BLaER1 (cell line): Measurements from ENCODE around the gene CNNM2.

Experiments
- H3K27ac ChIP-seq: shearing (Covaris generic); formaldehyde crosslinking; 2 replicates; pipeline ENCODE4 v1.8.1; 2022
- H3K27me3 ChIP-seq: shearing (Covaris generic); formaldehyde crosslinking; 2 replicates; pipeline ENCODE4 v1.8.1; 2022
- H3K36me3 ChIP-seq: shearing (Covaris generic); formaldehyde crosslinking; 2 replicates; pipeline ENCODE4 v1.8.1; 2022
- H3K4me1 ChIP-seq: shearing (Covaris generic); formaldehyde crosslinking; 2 replicates; pipeline ENCODE4 v1.8.1; 2022
- H3K4me2 ChIP-seq: shearing (Covaris generic); formaldehyde crosslinking; 2 replicates; pipeline ENCODE4 v1.8.1; 2022
- H3K4me3 ChIP-seq: shearing (Covaris generic); formaldehyde crosslinking; 2 replicates; pipeline ENCODE4 v1.8.1; 2022
- H3K9ac ChIP-seq: shearing (Covaris generic); formaldehyde crosslinking; 2 replicates; pipeline ENCODE4 v1.8.1; 2022
- H3K9me3 ChIP-seq: shearing (Covaris generic); formaldehyde crosslinking; 2 replicates; pipeline ENCODE4 v1.8.1; 2022
- H4K20me1 ChIP-seq: shearing (Covaris generic); formaldehyde crosslinking; 2 replicates; pipeline ENCODE4 v1.8.1; 2022
- Cebpa-rat ChIP-seq: shearing (Covaris generic); IDR thresholded peaks from 2 replicates; pipeline ENCODE4 v1.8.1; 2022

Gene CNNM2

DNA sequence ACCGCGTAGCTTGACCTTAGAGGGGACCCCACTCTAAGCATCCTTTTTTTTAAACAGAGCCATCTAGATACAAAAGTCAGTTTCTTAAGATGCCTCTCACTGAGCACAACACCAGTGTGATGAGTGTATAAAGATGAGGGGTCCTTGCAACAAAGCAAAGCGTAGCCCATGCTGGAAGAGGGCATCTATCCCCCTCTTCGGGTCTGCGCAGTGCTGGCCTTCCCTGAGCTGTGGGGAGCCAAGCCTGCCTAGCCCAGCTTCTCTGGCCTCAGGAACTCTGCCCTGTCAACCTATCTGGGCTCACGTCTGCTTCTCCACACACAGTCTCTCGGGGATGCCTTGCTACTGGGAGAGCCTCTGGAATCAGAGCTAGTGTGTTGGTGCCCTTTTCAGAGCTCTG, 161.0 kb downstream of the CNNM2 start:
- no peak overlapping the region for H3K27ac ChIP-seq
- H3K9ac ChIP-seq, result no peak overlapping the region
- no peak overlapping the region for H3K4me3 ChIP-seq
- H3K27me3 ChIP-seq, result no peaks in the 10 kb centered on the region
- H3K4me2 ChIP-seq, result no peak overlapping the region
- TF ChIP-seq Cebpa-rat, result no peak
- no peaks in the 10 kb centered on the region for H3K9me3 ChIP-seq
- H3K4me1 ChIP-seq, result no peaks in the 10 kb centered on the region
- H3K36me3 ChIP-seq, result peaks cover 38% of the 10 kb centered on the region
- 0 out of 2 replicates have a peak, but pooled peaks cover 9% of the 10 kb centered on the region for H4K20me1 ChIP-seq

DNA sequence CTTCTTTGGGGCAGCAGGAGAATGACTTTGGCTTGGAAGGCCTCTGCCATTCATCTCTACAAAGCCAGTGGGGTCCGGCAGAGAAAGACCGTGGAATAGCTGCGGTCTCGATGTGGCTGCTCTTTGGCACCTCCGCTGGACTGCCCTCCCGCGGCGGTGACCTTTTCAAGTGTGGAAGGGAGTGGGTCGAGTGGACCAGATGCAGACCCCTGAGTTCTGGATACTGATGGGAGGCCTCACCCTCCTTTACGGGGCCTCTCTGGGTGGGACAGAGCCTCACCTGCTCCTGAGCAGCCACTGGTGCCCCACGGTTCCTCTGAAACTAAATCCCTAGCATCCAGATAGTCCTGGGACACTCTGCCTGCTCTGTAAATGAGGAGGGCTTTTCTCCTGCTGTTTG, 161.9 kb downstream of the CNNM2 start:
- TF ChIP-seq Cebpa-rat, result no peak
- H3K27me3 ChIP-seq, result no peaks in the 10 kb centered on the region
- no peak overlapping the region for H3K4me3 ChIP-seq
- H3K36me3 ChIP-seq, result peaks cover 47% of the 10 kb centered on the region
- no peaks in the 10 kb centered on the region for H3K4me1 ChIP-seq
- no peak overlapping the region for H3K4me2 ChIP-seq
- H3K27ac ChIP-seq, result no peak overlapping the region
- H3K9me3 ChIP-seq, result no peaks in the 10 kb centered on the region
- H4K20me1 ChIP-seq, result 0 out of 2 replicates have a peak, but pooled peaks cover 9% of the 10 kb centered on the region
- H3K9ac ChIP-seq, result no peak overlapping the region

DNA sequence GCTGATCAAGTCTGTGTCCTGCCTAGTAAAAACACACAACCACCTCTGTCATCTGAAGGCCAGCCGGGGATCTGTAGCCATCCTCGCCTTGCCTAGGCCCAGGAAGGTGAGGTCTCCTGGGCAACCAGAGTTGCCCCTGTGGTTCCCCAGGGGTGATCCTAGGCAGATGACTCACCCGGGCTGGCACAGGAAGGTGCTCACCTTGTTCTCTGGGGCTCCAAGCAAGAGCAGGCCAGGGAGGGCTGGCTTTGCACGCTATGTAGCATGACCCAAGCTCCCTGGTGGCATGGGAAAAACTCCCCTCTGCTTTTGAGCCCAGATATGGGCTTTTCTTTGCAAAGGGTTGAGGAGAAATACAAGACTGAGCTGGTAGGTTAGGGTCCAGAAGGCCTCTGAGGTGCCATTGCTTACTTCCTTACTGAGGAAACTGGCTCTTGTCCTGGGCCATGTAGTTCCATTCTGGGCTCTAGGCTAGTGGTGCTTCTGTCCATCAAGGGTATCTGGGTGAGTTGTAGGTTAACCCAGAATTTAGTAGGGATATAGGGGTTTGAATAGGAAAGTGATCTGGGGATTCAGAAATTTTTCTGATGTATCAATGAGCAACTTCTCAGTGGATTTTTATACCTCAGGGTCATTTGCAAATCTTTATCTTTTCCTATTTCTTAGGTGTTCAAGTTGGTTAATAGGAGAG, 162.9 kb downstream of the CNNM2 start:
- H3K27me3 ChIP-seq, result no peaks in the 10 kb centered on the region
- H3K27ac ChIP-seq, result no peak overlapping the region
- H3K4me2 ChIP-seq, result no peak overlapping the region
- H3K36me3 ChIP-seq, result peaks cover 57% of the 10 kb centered on the region
- H3K4me3 ChIP-seq, result no peak overlapping the region
- H3K9ac ChIP-seq, result no peak overlapping the region
- H4K20me1 ChIP-seq, result peaks cover 10% of the 10 kb centered on the region; the same call in 1 of the 2 replicates
- TF ChIP-seq Cebpa-rat, result no peak
- no peaks in the 10 kb centered on the region for H3K4me1 ChIP-seq
- H3K9me3 ChIP-seq, result no peaks in the 10 kb centered on the region

DNA sequence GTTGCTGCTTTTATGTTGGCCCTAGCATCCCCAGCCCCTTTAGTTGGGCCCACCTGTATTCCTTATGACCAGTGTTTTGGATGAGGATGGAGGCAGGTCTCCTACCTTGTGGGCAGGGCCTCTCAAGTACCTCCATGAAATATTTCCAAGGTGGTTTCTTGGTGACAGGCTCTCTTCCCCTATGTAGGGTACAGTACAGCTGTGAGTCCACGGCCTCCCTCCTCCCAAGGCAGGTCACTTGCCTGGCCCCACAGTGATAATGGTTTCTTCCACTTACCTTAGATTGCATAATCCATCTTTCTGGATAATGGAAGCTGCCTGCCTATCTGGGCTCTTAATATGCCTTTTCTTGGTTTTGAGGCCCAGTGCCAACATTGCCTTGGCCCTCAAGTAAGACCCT, 164.6 kb downstream of the CNNM2 start:
- Histone ChIP-seq H3K4me1 (no peaks in the 10 kb centered on the region), H3K4me2 (no peak overlapping the region), H3K27me3 (no peaks in the 10 kb centered on the region), H3K27ac (no peak overlapping the region), H4K20me1 (peaks cover 15% of the 10 kb centered on the region; the same call in 1 of the 2 replicates), H3K36me3 (peaks cover 57% of the 10 kb centered on the region), H3K9me3 (no peaks in the 10 kb centered on the region), H3K4me3 (no peak overlapping the region), H3K9ac (no peak overlapping the region)
- TF ChIP-seq Cebpa-rat, result no peak

DNA sequence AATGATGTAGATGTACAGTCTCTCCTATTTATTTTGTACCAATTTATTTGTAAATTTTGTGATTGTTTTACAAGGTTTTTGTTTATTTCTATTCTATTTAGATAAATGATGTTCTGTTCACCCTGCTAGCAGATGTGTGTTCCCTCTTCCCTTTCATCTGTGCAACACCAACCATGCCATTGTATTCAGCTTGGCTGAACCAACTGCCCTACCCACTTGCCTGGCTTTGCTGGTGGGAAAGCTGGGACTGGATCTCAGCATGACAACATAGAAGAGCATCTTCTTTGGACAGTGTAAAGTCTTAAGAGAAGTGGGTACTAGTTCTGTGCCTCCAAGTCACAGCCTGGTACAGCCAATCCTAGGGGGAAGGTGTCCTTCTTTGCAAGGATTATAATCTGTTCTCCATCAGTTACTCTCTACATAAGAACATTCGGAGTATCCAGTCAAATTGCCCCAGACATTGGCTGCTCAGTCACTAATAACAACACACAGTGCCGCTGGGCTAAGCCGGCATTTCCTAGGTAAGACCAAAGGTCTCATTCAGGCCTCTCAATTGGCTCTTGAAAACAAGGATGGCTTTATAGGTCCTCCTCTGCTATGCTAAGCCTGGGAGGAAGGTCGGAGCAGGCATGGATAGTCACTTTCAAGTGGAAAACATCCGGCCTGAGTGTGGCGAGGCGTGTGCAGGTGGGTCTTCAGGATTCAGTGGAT, 165.3 kb downstream of the CNNM2 start:
- no peak for TF ChIP-seq Cebpa-rat
- H3K36me3 ChIP-seq, result peaks cover 58% of the 10 kb centered on the region

DNA sequence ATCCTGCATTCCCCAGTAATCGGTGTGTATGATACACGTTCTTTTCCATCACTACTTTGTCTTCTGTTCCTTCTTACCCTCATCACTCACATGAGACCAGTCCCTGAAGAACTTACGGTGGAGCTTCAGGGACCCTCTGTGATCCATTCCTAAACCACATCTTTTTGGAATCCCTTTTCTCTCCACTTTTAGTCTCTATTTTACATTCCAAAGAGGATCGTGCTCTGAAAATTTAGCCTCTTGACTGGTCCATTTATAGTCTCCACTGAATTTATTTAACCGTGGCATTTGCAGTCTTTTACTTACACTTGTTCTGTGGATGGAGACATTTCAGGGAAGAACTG, 165.9 kb downstream of the CNNM2 start:
- H3K27ac ChIP-seq, result no peak overlapping the region
- peaks cover 23% of the 10 kb centered on the region; the same call in 1 of the 2 replicates for H4K20me1 ChIP-seq
- H3K4me2 ChIP-seq, result no peak overlapping the region
- H3K9ac ChIP-seq, result no peak overlapping the region
- TF ChIP-seq Cebpa-rat, result no peak
- peaks cover 63% of the 10 kb centered on the region for H3K36me3 ChIP-seq
- no peaks in the 10 kb centered on the region for H3K27me3 ChIP-seq
- no peaks in the 10 kb centered on the region for H3K4me1 ChIP-seq
- H3K4me3 ChIP-seq, result no peak overlapping the region
- no peaks in the 10 kb centered on the region for H3K9me3 ChIP-seq

More for the DNA sequence above, 165.3 kb downstream of the CNNM2 start:
- H3K9me3 ChIP-seq, result no peaks in the 10 kb centered on the region
- no peaks in the 10 kb centered on the region for H3K27me3 ChIP-seq
- H3K9ac ChIP-seq, result no peak overlapping the region
- no peak overlapping the region for H3K27ac ChIP-seq
- H3K4me2 ChIP-seq, result no peak overlapping the region
- no peaks in the 10 kb centered on the region for H3K4me1 ChIP-seq
- no peak overlapping the region for H3K4me3 ChIP-seq
- peaks cover 23% of the 10 kb centered on the region; the same call in 1 of the 2 replicates for H4K20me1 ChIP-seq

DNA sequence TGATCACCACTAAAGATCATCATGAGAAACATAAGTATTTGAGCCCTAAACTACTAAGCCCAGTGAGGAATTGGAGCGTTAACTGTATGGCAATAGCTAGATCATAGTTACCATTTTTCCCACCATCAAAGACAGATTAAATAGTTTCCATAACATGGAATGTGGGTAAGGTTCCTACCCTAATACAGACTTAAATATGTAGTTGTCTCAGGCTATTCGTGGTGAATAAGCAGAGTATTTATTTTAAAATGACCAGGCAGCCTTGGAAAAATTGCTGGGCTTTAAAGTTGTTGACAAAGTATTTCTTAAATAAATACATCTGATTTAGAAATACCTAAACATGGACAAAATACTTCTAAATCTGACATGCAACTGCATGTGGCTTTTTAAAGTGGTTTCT, 168.2 kb downstream of the CNNM2 start:
- TF ChIP-seq Cebpa-rat, result no peak
- Histone ChIP-seq H3K4me1 (no peaks in the 10 kb centered on the region), H3K9ac (no peak overlapping the region), H3K4me2 (no peak overlapping the region), H3K27me3 (no peaks in the 10 kb centered on the region), H3K36me3 (peaks cover 87% of the 10 kb centered on the region), H4K20me1 (peaks cover 23% of the 10 kb centered on the region; the same call in 1 of the 2 replicates), H3K4me3 (no peak overlapping the region), H3K9me3 (no peaks in the 10 kb centered on the region), H3K27ac (no peak overlapping the region)

DNA sequence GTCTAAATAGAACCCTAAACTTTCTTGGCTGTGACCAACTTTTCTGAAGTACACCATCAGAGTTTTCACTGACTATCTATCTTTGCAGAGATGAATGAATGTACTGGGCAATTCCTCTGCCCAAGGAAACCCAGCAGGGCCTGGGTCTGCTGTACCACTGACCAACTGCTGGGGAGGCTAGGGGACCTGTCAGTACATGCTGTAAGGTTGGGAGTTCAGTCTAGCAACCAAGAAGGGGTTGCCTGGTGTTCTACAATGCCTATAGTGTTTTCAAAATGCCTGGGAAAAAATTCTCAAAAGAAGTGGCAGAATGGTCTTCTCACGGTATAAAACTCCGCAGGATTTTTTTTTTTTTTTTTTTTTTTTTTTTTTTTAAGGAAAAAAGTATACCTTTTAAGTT, 168.7 kb downstream of the CNNM2 start:
- Histone ChIP-seq H3K27ac (no peak overlapping the region), H3K9ac (no peak overlapping the region), H3K9me3 (no peaks in the 10 kb centered on the region), H3K27me3 (no peaks in the 10 kb centered on the region), H4K20me1 (peaks cover 19% of the 10 kb centered on the region; the same call in 1 of the 2 replicates), H3K4me2 (no peak overlapping the region), H3K36me3 (peaks cover 92% of the 10 kb centered on the region), H3K4me1 (no peaks in the 10 kb centered on the region), H3K4me3 (no peak overlapping the region)
- TF ChIP-seq Cebpa-rat, result no peak

DNA sequence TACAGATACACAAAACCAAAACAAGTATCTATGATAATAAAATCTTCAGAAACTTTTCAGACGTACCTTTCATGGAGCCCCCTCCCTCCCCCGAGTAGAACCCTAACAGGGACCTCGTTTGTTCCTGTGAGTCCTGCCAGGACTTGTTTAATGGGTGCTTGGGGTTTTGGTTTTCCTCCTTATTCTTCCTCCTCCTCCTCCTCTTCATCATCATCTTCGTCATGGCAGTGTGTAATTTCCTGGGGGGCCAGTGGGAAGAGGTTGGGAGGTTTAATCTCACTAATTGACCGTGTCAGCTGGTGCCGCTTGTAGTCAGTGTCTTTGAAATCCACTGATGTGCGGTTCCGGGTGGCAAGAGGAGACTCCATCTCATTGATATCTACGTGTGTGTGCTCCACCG, 171.4 kb downstream of the CNNM2 start:
- no peaks in the 10 kb centered on the region for H3K4me1 ChIP-seq
- H3K27me3 ChIP-seq, result no peaks in the 10 kb centered on the region
- H3K4me3 ChIP-seq, result no peak overlapping the region
- peaks cover 99% of the 10 kb centered on the region for H3K36me3 ChIP-seq
- no peaks in the 10 kb centered on the region for H3K9me3 ChIP-seq
- H3K4me2 ChIP-seq, result no peak overlapping the region
- H3K27ac ChIP-seq, result no peak overlapping the region
- H4K20me1 ChIP-seq, result peaks cover 14% of the 10 kb centered on the region; the same call in 1 of the 2 replicates
- TF ChIP-seq Cebpa-rat, result no peak
- H3K9ac ChIP-seq, result no peak overlapping the region

DNA sequence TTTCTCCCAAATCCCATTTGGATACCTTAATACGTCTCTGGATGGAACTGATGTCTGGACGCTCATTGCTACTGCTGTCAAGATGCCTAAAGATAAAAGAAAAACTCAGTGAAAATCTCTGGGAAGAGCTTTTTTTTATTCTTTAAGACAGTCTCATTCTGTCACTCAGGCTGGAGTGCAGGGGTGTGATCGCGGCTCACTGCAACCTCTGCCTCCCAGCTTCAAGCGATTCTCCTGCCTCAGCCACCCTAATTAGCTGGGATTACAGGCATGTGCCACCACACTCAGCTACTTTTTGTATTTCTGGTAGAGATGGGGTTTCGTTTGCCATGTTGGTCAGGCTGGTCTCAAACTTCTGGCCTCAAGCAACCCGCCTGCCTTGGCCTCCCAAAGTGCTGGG, 172.8 kb downstream of the CNNM2 start:
- Histone ChIP-seq H3K9ac (no peak overlapping the region), H3K4me1 (no peaks in the 10 kb centered on the region), H3K36me3 (peaks cover 99% of the 10 kb centered on the region), H3K27ac (no peak overlapping the region), H3K27me3 (no peaks in the 10 kb centered on the region), H4K20me1 (peaks cover 13% of the 10 kb centered on the region; the same call in 1 of the 2 replicates), H3K4me3 (no peak overlapping the region), H3K9me3 (no peaks in the 10 kb centered on the region), H3K4me2 (no peak overlapping the region)
- no peak for TF ChIP-seq Cebpa-rat
